Gastrocnemius medialis (tissue), 4 donors: ENCODE data around the gene TLCD4. TPM values are rescaled to one million over a fixed set of nuclear protein-coding genes. Genes with fewer than 3 reads are reported as not detected.
"Not testable (repeated sequence)": the region's sequence is repeated elsewhere in the genome, so short reads cannot be mapped to it uniquely, and the experiment has no call there.

Source experiments
- ATAC-seq, 2 donors: fragments of 150-250 bp; one replicate each; pipeline ENCODE4 v1.9.1; 2016
- DNase-seq, 2 donors: peaks; one replicate each; pipeline ENCODE4 v3.0.0-alpha.2; 2019
- H3K27ac ChIP-seq, 4 donors: fragments of 200-600 bp; sonication (generic); 1 replicate in 1 of 4; 2 replicates in 3 of 4; pipeline ENCODE4 v1.5.1; 2016 to 2018; ENCODE audit warnings: mild to moderate bottlenecking in 2 of 4, moderate library complexity in 1 of 4
- H3K27me3 ChIP-seq, 3 donors: fragments of 200-600 bp; sonication (generic) in 2 of 3; 1 replicate in 1 of 3; 2 replicates in 2 of 3; pipeline versions ENCODE4 v1.5.1 to v1.6.0; 2016 to 2019; ENCODE audit warnings: mild to moderate bottlenecking in 1 of 3, moderate library complexity in 1 of 3
- H3K36me3 ChIP-seq, 2 donors: fragments of 200-600 bp; sonication (generic) in 1 of 2; one replicate each; pipeline ENCODE4 v1.5.1; 2017 to 2018
- H3K4me1 ChIP-seq, 2 donors: fragments of 200-600 bp; sonication (generic) in 1 of 2; one replicate each; pipeline ENCODE4 v1.5.1; 2016 to 2017; ENCODE audit warnings: mild to moderate bottlenecking in 2 of 2
- H3K4me3 ChIP-seq, 4 donors: fragments of 200-600 bp; sonication (generic) in 3 of 4; 1 replicate in 1 of 4; 2 replicates in 3 of 4; pipeline ENCODE4 v1.5.1; 2016 to 2019; ENCODE audit warnings: mild to moderate bottlenecking in 2 of 4
- H3K9me3 ChIP-seq, 3 donors: fragments of 200-600 bp; sonication (generic) in 2 of 3; 1 replicate in 1 of 3; 2 replicates in 2 of 3; pipeline ENCODE4 v1.5.1; 2016 to 2019
- CTCF ChIP-seq, 5 experiments: fragments of 450-650 bp in 3 of 5; fragments of 200-600 bp in 2 of 5; sonication (generic) in 2 of 5; IDR thresholded peaks in 4 of 5; conservative IDR thresholded peaks in 1 of 5; 1 replicate in 4 of 5; 2 replicates in 1 of 5; pipeline ENCODE4 v1.5.1; 2016 to 2019; ENCODE audit warnings: antibody characterized with exemption in 5 of 5, mild to moderate bottlenecking in 3 of 5, moderate library complexity in 3 of 5
- POLR2A ChIP-seq, 2 donors: fragments of 450-650 bp; IDR thresholded peaks; one replicate each; pipeline ENCODE4 v1.6.1; 2017; ENCODE audit warnings: antibody characterized with exemption in 2 of 2, mild to moderate bottlenecking in 2 of 2, moderate library complexity in 2 of 2
- in situ Hi-C, 4 donors: fragments of 200-750 bp; cut with MboI; loops; one replicate each; pipeline versions ENCODE4 v1.15.0 to v1.8.0; 2017; ENCODE audit warnings: low sequenced_read_pairs in 4 of 4
- intact Hi-C: fragments of 100-400 bp; cut with DNase I; formaldehyde crosslinking; loops from one replicate; pipeline ENCODE4 v1.15.1; 2023; ENCODE audit warnings: low total_unique reads
- total RNA-seq, 4 donors: library from RNA; depleted of rRNA; stranded (reverse); fragments of >200 nt; gene quantifications; one replicate each; pipeline versions ENCODE4 v1.1.0 to v1.2.3, GENCODE V29; 2016

TLCD4 gene
- total RNA-seq, 4 donors from 2014 or later: 9.8 to 12.1 (median 11.0) TPM

DNA sequence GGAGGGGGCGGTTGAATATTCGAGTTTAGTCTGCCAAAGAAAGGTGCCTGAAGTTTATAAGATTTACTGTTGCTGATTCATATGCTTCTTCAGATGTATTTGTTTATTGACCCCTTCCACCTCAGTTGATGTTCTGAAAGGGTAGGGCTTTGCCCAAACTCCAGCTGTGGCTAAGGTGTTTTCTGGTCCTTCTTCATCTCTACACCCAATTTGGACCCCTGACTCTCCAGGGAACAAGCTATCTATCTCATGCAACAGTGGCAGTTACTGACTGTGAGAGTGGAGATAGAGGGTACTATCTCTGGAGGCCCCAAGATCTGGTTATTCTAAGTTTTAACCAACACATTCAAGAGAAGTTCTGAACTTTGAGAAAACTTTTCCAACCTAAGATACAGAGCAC is 31.8 kb upstream of the TLCD4 start:
- ATAC-seq (no peak), DNase-seq (no peak)
- Histone ChIP-seq H3K9me3 (no peaks in the 10 kb centered on the region), H3K27me3 (no peaks in the 10 kb centered on the region), H3K4me1 (peaks cover 0 to 13% of the 10 kb centered on the region in 2 donors), H3K36me3 (no peaks in the 10 kb centered on the region), H3K27ac (no peak overlapping the region), H3K4me3 (no peak overlapping the region)
- TF ChIP-seq POLR2A (IDR thresholded peaks at IDR 0.05) (no peak), CTCF (IDR thresholded peaks at IDR 0.05 in 4 of 5, conservative IDR thresholded peaks at IDR 0.05 in 1 of 5) (no peak)
- in situ Hi-C loops: loop anchor here in 3 of 4 donors (5.0 to 10.0 kb wide), 2 partner anchors 147 to 149 kb away; partner anchors contain the start of gene RWDD3 (in 3 of the 3)
- intact Hi-C loops: no loop called here

GRCh38 chr1:95086949-95087533 is 30.1 kb upstream of the TLCD4 start:
- in situ Hi-C loops (loop anchor here in 3 of 4 donors (5.0 to 10.0 kb wide), 2 partner anchors 145 to 148 kb away; partner anchors contain the start of gene RWDD3 (in 3 of the 3)), intact Hi-C loops (no loop called here)
- Histone ChIP-seq H3K27me3 (no peaks in the 10 kb centered on the region), H3K4me1 (peaks cover 0 to 13% of the 10 kb centered on the region in 2 donors), H3K36me3 (no peaks in the 10 kb centered on the region), H3K27ac (peak overlapping the region; percentile 23 to 61 (median 38)), H3K9me3 (no peaks in the 10 kb centered on the region), H3K4me3 (no peak overlapping the region)
- TF ChIP-seq CTCF (IDR thresholded peaks at IDR 0.05 in 4 of 5, conservative IDR thresholded peaks at IDR 0.05 in 1 of 5) (no peak), POLR2A (IDR thresholded peaks at IDR 0.05) (no peak)
- DNase-seq (peak; percentile 27 to 46), ATAC-seq (peak; percentile 68 to 84)

- in situ Hi-C loops: loop anchor here in 3 of 4 donors (5.0 to 10.0 kb wide), 2 partner anchors 144 to 146 kb away; partner anchors contain the start of gene RWDD3 (in 3 of the 3)
- H3K4me3 ChIP-seq: no peak overlapping the region
- no peak overlapping the region for H3K27ac ChIP-seq
- TF ChIP-seq CTCF (IDR thresholded peaks at IDR 0.05 in 4 of 5, conservative IDR thresholded peaks at IDR 0.05 in 1 of 5) (no peak), POLR2A (IDR thresholded peaks at IDR 0.05) (no peak)
- ATAC-seq (no peak), DNase-seq (no peak)
- H3K36me3 ChIP-seq: no peaks in the 10 kb centered on the region
- intact Hi-C loops: no loop called here
- H3K27me3 ChIP-seq: no peaks in the 10 kb centered on the region
- no peaks in the 10 kb centered on the region for H3K9me3 ChIP-seq
- peaks cover 0 to 13% of the 10 kb centered on the region in 2 donors for H3K4me1 ChIP-seq
Measured at GRCh38 chr1:95088303-95088702, 28.9 kb upstream of the TLCD4 start.

DNA sequence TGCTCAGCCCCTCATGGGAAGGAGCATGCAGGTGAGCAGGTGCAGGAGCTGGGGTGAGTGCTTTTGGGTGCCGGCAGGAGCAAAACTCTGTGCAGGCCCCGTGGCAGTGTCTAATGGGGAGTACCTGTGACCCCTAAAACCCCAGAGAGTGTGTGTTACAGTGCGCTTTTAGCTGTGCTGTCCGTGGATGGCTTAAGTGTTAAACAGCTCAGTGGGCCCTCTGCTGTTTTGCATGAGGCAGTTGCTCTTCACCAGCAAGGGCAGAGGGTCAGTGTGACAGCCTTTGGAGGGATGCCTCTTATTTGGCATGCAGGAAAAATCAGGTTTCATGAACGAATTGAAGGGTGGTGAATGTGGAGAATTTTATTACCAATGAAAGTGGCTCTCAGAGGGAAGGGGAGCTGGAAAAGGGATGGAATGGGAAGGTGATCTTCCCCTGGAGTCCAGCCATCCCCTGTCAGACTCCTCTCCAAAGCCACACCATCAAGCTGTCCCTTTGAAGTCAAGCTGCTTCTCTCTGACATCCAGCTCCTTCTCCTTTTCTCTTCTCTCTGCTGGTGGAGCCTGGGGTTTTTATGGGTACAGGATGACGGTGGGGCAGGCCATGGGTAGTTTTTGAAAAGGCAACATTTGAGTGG is 27.4 kb upstream of the TLCD4 start:
- in situ Hi-C loops (loop anchor here in 3 of 4 donors (5.0 to 10.0 kb wide), 2 partner anchors 143 to 145 kb away; partner anchors contain the start of gene RWDD3 (in 3 of the 3)), intact Hi-C loops (no loop called here)
- no peak for TF ChIP-seq POLR2A (IDR thresholded peaks at IDR 0.05)
- no peak for TF ChIP-seq CTCF (IDR thresholded peaks at IDR 0.05 in 4 of 5, conservative IDR thresholded peaks at IDR 0.05 in 1 of 5)

GRCh38 chr1:95091290-95091689 is 25.9 kb upstream of the TLCD4 start:
- H3K36me3 ChIP-seq, H3K27ac ChIP-seq, intact Hi-C loops, in situ Hi-C loops, DNase-seq, H3K27me3 ChIP-seq, ATAC-seq, H3K4me3 ChIP-seq, H3K9me3 ChIP-seq: not testable (repeated sequence)
- H3K4me1 ChIP-seq: peaks cover 0 to 10% of the 10 kb centered on the region in 2 donors

More for the DNA sequence above, 27.4 kb upstream of the TLCD4 start:
- H3K4me3 ChIP-seq: no peak overlapping the region
- no peak overlapping the region for H3K27ac ChIP-seq
- no peak for ATAC-seq
- DNase-seq: no peak
- H3K4me1 ChIP-seq: peaks cover 0 to 10% of the 10 kb centered on the region in 2 donors
- H3K9me3 ChIP-seq: no peaks in the 10 kb centered on the region
- H3K27me3 ChIP-seq: no peaks in the 10 kb centered on the region
- no peaks in the 10 kb centered on the region for H3K36me3 ChIP-seq

- intact Hi-C loops, H3K27me3 ChIP-seq, ATAC-seq, DNase-seq, H3K27ac ChIP-seq, H3K4me3 ChIP-seq, in situ Hi-C loops, H3K4me1 ChIP-seq, H3K36me3 ChIP-seq, H3K9me3 ChIP-seq: not testable (repeated sequence)
Measured at GRCh38 chr1:95092891-95093290, 24.3 kb upstream of the TLCD4 start.
